HEK293T (cell line): ENCODE data around the gene LRRC8A.

Experiments
- CTCF ChIA-PET: fragments of 350-600 bp; formaldehyde crosslinking; extraction: SDS; loops from one replicate; lab custom pipeline; 2021; ENCODE audit warnings: antibody characterized with exemption, inconsistent platforms; lab: Yijun Ruan, JAX
- POLR2A ChIA-PET: fragments of 350-600 bp; formaldehyde crosslinking; extraction: SDS; loops from one replicate; lab custom pipeline; 2020; ENCODE audit warnings: antibody characterized with exemption, inconsistent platforms; lab: Yijun Ruan, JAX
- DNase-seq: peaks from one replicate; pipeline ENCODE4 v3.0.0; 2012; ENCODE audit warnings: mixed read lengths; ENCODE audit errors: extremely low spot score
- ARNT ChIP-seq: fragments of 450-650 bp; IDR thresholded peaks from 2 replicates; pipeline ENCODE4 v1.6.1; 2017; ENCODE audit warnings: mild to moderate bottlenecking
- BHLHE40 ChIP-seq: fragments of 450-650 bp; IDR thresholded peaks from 2 replicates; pipeline ENCODE4 v1.6.1; 2016; ENCODE audit warnings: mild to moderate bottlenecking, moderate library complexity, borderline replicate concordance
- CTBP1 ChIP-seq: fragments of 450-650 bp; IDR thresholded peaks from 2 replicates; pipeline ENCODE4 v1.6.1; 2016; ENCODE audit warnings: borderline replicate concordance
- ELF4 ChIP-seq: fragments of 450-650 bp; IDR thresholded peaks from 2 replicates; pipeline ENCODE4 v1.6.1; 2017; ENCODE audit warnings: antibody characterized with exemption
- FOXA1 ChIP-seq: fragments of 450-650 bp; IDR thresholded peaks from 2 replicates; pipeline ENCODE4 v1.6.1; 2016; ENCODE audit warnings: mild to moderate bottlenecking
- FOXK2 ChIP-seq: fragments of 450-650 bp; IDR thresholded peaks from 2 replicates; pipeline ENCODE4 v1.6.1; 2016; ENCODE audit warnings: mild to moderate bottlenecking
- FOXM1 ChIP-seq: fragments of 450-650 bp; IDR thresholded peaks from 2 replicates; pipeline ENCODE4 v1.6.1; 2017; ENCODE audit warnings: mild to moderate bottlenecking, borderline replicate concordance
- HDGF ChIP-seq: fragments of 450-650 bp; IDR thresholded peaks from 2 replicates; pipeline ENCODE4 v1.6.1; 2017; ENCODE audit warnings: antibody characterized with exemption, borderline replicate concordance
- L3MBTL2 ChIP-seq: fragments of 450-650 bp; conservative IDR thresholded peaks from 2 replicates; pipeline ENCODE4 v1.6.1; 2016; ENCODE audit warnings: mild to moderate bottlenecking
- LEF1 ChIP-seq: fragments of 450-650 bp; IDR thresholded peaks from 2 replicates; pipeline ENCODE4 v1.6.1; 2017; ENCODE audit warnings: mild to moderate bottlenecking, borderline replicate concordance
- NFRKB ChIP-seq: fragments of 450-650 bp; IDR thresholded peaks from 2 replicates; pipeline ENCODE4 v1.6.1; 2016; ENCODE audit warnings: mild to moderate bottlenecking, moderate library complexity
- PKNOX1 ChIP-seq: fragments of 450-650 bp; IDR thresholded peaks from 2 replicates; pipeline ENCODE4 v1.6.1; 2016
- SP1 ChIP-seq: fragments of 450-650 bp; IDR thresholded peaks from 2 replicates; pipeline ENCODE4 v1.6.1; 2017
- SUZ12 ChIP-seq: fragments of 450-650 bp; IDR thresholded peaks from 2 replicates; pipeline ENCODE4 v1.6.1; 2016; ENCODE audit warnings: mild to moderate bottlenecking
- TARDBP ChIP-seq: fragments of 450-650 bp; IDR thresholded peaks from 2 replicates; pipeline ENCODE4 v1.6.1; 2016
- ZNF384 ChIP-seq: fragments of 450-650 bp; IDR thresholded peaks from 2 replicates; pipeline ENCODE4 v1.6.1; 2016

The LRRC8A gene

GRCh38 chr9:128933731-128934130 is 51.8 kb downstream of the LRRC8A start:
- ChIA-PET POLR2A (interaction anchor here (1.5 kb wide), 1 partner anchor 11 kb away, joined by 5 read pairs; no protein-coding TSS in a partner anchor), CTCF (no interaction called here)
- no peak for TF ChIP-seq BHLHE40
- TF ChIP-seq FOXA1 = no peak
- no peak for TF ChIP-seq ARNT
- no peak for DNase-seq

GRCh38 chr9:128936171-128936865 is 54.4 kb downstream of the LRRC8A start:
- no peak for DNase-seq
- POLR2A ChIA-PET = interaction anchor here (1.2 kb wide), 1 partner anchor 12 kb away, joined by 3 read pairs; no protein-coding TSS in a partner anchor
- TF ChIP-seq L3MBTL2 = no peak
- no peak for TF ChIP-seq SUZ12
- no peak for TF ChIP-seq TARDBP
- TF ChIP-seq PKNOX1 = no peak
- TF ChIP-seq ZNF384 = no peak
- no peak for TF ChIP-seq HDGF
- TF ChIP-seq FOXA1 = no peak
- no peak for TF ChIP-seq ELF4
- TF ChIP-seq FOXM1 = no peak
- no peak for TF ChIP-seq BHLHE40
- CTCF ChIA-PET = no interaction called here

- CTCF ChIA-PET = no interaction called here
- POLR2A ChIA-PET = interaction anchor here (1.2 kb wide), 2 partner anchors 10 to 11 kb away, joined by 3 read pairs; no protein-coding TSS in a partner anchor
- DNase-seq = no peak
- TF ChIP-seq CTBP1 = no peak
- TF ChIP-seq NFRKB = no peak
- no peak for TF ChIP-seq HDGF
- TF ChIP-seq SUZ12 = no peak
- TF ChIP-seq FOXK2 = no peak
- TF ChIP-seq BHLHE40 = no peak
- no peak for TF ChIP-seq ARNT
- TF ChIP-seq SP1 = no peak
- no peak for TF ChIP-seq LEF1
- no peak for TF ChIP-seq FOXA1
- TF ChIP-seq ELF4 = no peak
- no peak for TF ChIP-seq ZNF384
- TF ChIP-seq PKNOX1 = no peak
- TF ChIP-seq FOXM1 = no peak
- TF ChIP-seq L3MBTL2 = no peak
- TF ChIP-seq TARDBP = no peak
Measured at GRCh38 chr9:128937310-128938165, 55.6 kb downstream of the LRRC8A start.

GRCh38 chr9:128940271-128940921 is 58.5 kb downstream of the LRRC8A start:
- ChIA-PET CTCF (no interaction called here), POLR2A (no interaction called here)
- no peak for DNase-seq

GRCh38 chr9:128940946-128941755 is 59.2 kb downstream of the LRRC8A start:
- no peak for TF ChIP-seq HDGF
- no peak for TF ChIP-seq PKNOX1
- TF ChIP-seq ARNT = no peak
- no peak for TF ChIP-seq BHLHE40
- no peak for TF ChIP-seq FOXM1
- no peak for TF ChIP-seq NFRKB
- no peak for TF ChIP-seq CTBP1
- ChIA-PET POLR2A (no interaction called here), CTCF (no interaction called here)
- no peak for DNase-seq

More at GRCh38 chr9:128940271-128940921, 58.5 kb downstream of the LRRC8A start:
- no peak for TF ChIP-seq SUZ12
- no peak for TF ChIP-seq SP1
- no peak for TF ChIP-seq TARDBP
- TF ChIP-seq PKNOX1 = no peak
- no peak for TF ChIP-seq FOXK2
